A673 (cell line): ENCODE results near the gene ATG4B. TPM values are rescaled to one million over a fixed set of nuclear protein-coding genes. Genes with fewer than 3 reads are reported as not detected.

Experiments
- BruUV-seq: library from RNA; stranded (reverse); fragments of 400-500 nt; replicated peaks from 2 replicates; lab custom pipeline; 2021; lab: Mats Ljungman, UMichigan
- CTCF ChIA-PET: fragments of 300-600 bp; sonication (Branson Sonifier 250); formaldehyde crosslinking; loops from one replicate; lab custom pipeline; 2022; ENCODE audit warnings: antibody characterized with exemption; lab: Charles Lee
- POLR2A ChIA-PET: fragments of 300-600 bp; sonication (Branson Sonifier 250); formaldehyde crosslinking; loops from one replicate; lab custom pipeline; 2022; ENCODE audit warnings: antibody characterized with exemption; ENCODE audit not compliant: low non-redundant PET; lab: Charles Lee
- DNase-seq: peaks from one replicate; pipeline ENCODE4 v3.0.0-alpha.2; 2015; ENCODE audit warnings: low spot score
- H3K27ac ChIP-seq: fragments of 200-600 bp; sonication (generic); 2 replicates; pipeline ENCODE4 v1.5.1; 2016; ENCODE audit warnings: mixed run types, low read depth, mild to moderate bottlenecking, mixed read lengths, antibody characterized with exemption, low read length; ENCODE audit not compliant: poor library complexity, severe bottlenecking
- H3K27me3 ChIP-seq: fragments of 200-600 bp; sonication (generic); replicated peaks from 2 replicates; pipeline ENCODE4 v1.6.1; 2017; ENCODE audit warnings: mixed run types, low read depth, mild to moderate bottlenecking, mixed read lengths, antibody characterized with exemption, low read length; ENCODE audit not compliant: insufficient read depth, poor library complexity
- H3K36me3 ChIP-seq: fragments of 200-600 bp; sonication (generic); 2 replicates; pipeline ENCODE4 v1.6.1; 2016; ENCODE audit warnings: mixed run types, mild to moderate bottlenecking, mixed read lengths, antibody characterized with exemption, low read length; ENCODE audit not compliant: insufficient read depth, poor library complexity, severe bottlenecking
- H3K4me1 ChIP-seq: fragments of 200-600 bp; sonication (generic); 2 replicates; pipeline ENCODE4 v1.6.1; 2017; ENCODE audit warnings: mixed run types, mild to moderate bottlenecking, mixed read lengths, antibody characterized with exemption, low read length; ENCODE audit not compliant: insufficient read depth, poor library complexity, severe bottlenecking
- H3K4me3 ChIP-seq: fragments of 200-600 bp; sonication (generic); 2 replicates; pipeline ENCODE4 v1.5.1; 2016; ENCODE audit warnings: low read depth, mixed run types, mild to moderate bottlenecking, mixed read lengths, low read length; ENCODE audit not compliant: poor library complexity, severe bottlenecking
- H3K9me3 ChIP-seq: fragments of 200-600 bp; sonication (generic); 2 replicates; pipeline ENCODE4 v1.6.1; 2016; ENCODE audit warnings: mixed run types, low read depth, mild to moderate bottlenecking, mixed read lengths, antibody characterized with exemption, low read length; ENCODE audit not compliant: poor library complexity, severe bottlenecking
- EZH2 ChIP-seq: fragments of 200-600 bp; sonication (generic); IDR thresholded peaks from 2 replicates; pipeline ENCODE4 v1.6.1; 2017; ENCODE audit warnings: borderline replicate concordance, low read depth, mild to moderate bottlenecking, mixed read lengths, antibody characterized with exemption, low read length; ENCODE audit not compliant: poor library complexity, severe bottlenecking
- intact Hi-C: fragments of 100-400 bp; cut with micrococcal nuclease; formaldehyde crosslinking; loops from one replicate; pipeline ENCODE4 v1.10.0; 2022; ENCODE audit not compliant: unreplicated experiment
- total RNA-seq: library from RNA; stranded (reverse); gene quantifications from 2 replicates; pipeline ENCODE4 v1.2.3, GENCODE V29; 2021
- TF ChIP-seq, protein P1 (sequence below): fragments of 300-800, 200-600 bp; sonication (generic); conservative IDR thresholded peaks from 2 replicates; pipeline ENCODE4 v1.5.1; 2017; ENCODE audit warnings: low read depth, mild to moderate bottlenecking, antibody characterized with exemption, low read length, moderate library complexity, mixed read lengths

ATG4B gene
- total RNA-seq, 1 experiment from 2014 or later, result 102 TPM

DNA sequence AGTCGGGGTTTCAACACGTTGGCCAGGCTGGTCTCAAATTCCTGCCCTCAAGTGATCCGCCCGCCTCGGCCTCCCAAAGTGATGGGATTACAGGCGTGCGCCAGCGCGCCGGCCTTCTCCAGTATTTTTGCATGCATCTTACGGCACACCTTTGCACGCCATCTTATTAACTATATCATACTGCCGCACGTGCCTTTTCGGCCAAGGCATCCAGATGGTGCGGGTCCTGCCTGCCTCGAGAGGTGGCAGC, 63.6 kb downstream of the ATG4B start:
- H3K9me3 ChIP-seq, result peaks cover 5% of the 10 kb centered on the region
- intact Hi-C loops, result loop anchor here (2.0 to 10.0 kb wide), 2 partner anchors 14 to 184 kb away; partner anchors contain the start of gene DTYMK
- peaks cover 13% of the 10 kb centered on the region for H3K36me3 ChIP-seq
- no peak for DNase-seq
- no peaks in the 10 kb centered on the region for H3K27me3 ChIP-seq
- peak overlapping the region; percentile 98 for H3K27ac ChIP-seq
- peak overlapping the region; percentile 94 for H3K4me3 ChIP-seq
- BruUV-seq, result no TSS peak
- peaks cover 9% of the 10 kb centered on the region for H3K4me1 ChIP-seq
- POLR2A ChIA-PET, result interaction anchor here (1.6 kb wide), 1 partner anchor 15 kb away, joined by 6 read pairs; the partner anchor contains the start of gene DTYMK
- CTCF ChIA-PET, result no interaction called here
- TF ChIP-seq, protein P1, sequence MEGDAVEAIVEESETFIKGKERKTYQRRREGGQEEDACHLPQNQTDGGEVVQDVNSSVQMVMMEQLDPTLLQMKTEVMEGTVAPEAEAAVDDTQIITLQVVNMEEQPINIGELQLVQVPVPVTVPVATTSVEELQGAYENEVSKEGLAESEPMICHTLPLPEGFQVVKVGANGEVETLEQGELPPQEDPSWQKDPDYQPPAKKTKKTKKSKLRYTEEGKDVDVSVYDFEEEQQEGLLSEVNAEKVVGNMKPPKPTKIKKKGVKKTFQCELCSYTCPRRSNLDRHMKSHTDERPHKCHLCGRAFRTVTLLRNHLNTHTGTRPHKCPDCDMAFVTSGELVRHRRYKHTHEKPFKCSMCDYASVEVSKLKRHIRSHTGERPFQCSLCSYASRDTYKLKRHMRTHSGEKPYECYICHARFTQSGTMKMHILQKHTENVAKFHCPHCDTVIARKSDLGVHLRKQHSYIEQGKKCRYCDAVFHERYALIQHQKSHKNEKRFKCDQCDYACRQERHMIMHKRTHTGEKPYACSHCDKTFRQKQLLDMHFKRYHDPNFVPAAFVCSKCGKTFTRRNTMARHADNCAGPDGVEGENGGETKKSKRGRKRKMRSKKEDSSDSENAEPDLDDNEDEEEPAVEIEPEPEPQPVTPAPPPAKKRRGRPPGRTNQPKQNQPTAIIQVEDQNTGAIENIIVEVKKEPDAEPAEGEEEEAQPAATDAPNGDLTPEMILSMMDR, result peak; percentile 45
- TF ChIP-seq EZH2, result no peak

DNA sequence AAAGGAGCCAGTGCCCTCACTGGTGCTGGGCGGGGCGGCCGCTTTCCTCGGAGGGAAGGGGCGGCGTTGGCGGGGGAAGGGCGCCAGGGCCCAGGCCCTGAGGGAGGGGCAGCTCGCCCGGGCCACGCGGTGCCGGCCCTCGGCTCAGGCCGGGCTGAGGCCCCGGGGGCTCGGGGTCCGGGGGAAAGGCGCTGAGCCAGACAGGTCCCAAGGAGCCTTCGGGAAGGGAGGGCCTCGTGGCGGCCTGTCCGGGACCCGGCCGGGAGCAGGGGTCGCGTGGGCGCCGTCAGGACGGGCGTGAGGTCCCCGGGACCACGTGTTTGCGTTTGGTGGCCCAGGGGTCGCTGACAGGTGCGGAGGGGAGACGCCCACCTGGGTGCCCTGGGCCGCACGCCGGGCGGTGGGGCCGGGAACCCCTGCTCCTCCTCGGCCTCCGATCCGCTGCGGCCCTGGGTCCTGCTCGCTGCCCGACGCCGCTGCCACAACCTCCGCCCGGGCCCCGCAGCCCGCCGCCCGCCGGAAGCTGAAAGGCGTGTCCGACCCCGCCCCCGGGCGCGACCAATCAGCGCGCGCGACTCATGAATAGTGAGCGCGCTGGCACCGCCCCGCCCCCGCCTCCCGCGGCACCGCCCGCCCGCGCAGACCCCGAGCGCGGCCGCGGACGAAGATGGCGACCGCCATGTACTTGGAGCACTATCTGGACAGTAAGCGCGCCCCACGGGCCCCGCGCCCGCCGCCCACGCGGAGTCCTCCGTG, 64.1 kb downstream of the ATG4B start, which contains the start of gene ING5:
Gene ING5, plus strand, starts transcription at position 641 of the 756 bp plus-strand sequence. Its CDS starts 27 bp downstream, at position 668.
- DNase-seq, result peak; percentile 95
- peak within 1 kb of the TSS; percentile 94 for H3K4me3 ChIP-seq
- no TSS peak for BruUV-seq
- no peaks in the 10 kb centered on the region for H3K27me3 ChIP-seq
- POLR2A ChIA-PET, result interaction anchor here (0.6 to 1.6 kb wide), 2 partner anchors 13 to 15 kb away, joined by 3 to 6 read pairs; partner anchors contain the start of gene DTYMK
- H3K27ac ChIP-seq, result peak within 1 kb of the TSS; percentile 98
- intact Hi-C loops, result loop anchor here (2.0 to 10.0 kb wide), 2 partner anchors 15 to 183 kb away; partner anchors contain the start of gene DTYMK
- H3K36me3 ChIP-seq, result peaks cover 18% of the 10 kb centered on the region
- CTCF ChIA-PET, result interaction anchor here (0.6 to 1.1 kb wide), 2 partner anchors 12 to 15 kb away, joined by 3 to 4 read pairs; partner anchors contain the start of gene DTYMK
- peaks cover 9% of the 10 kb centered on the region for H3K4me1 ChIP-seq
- TF ChIP-seq EZH2, result no peak
- TF ChIP-seq, protein P1, result no peak; the same call in 1 of the 2 replicates
- H3K9me3 ChIP-seq, result peaks cover 8% of the 10 kb centered on the region

DNA sequence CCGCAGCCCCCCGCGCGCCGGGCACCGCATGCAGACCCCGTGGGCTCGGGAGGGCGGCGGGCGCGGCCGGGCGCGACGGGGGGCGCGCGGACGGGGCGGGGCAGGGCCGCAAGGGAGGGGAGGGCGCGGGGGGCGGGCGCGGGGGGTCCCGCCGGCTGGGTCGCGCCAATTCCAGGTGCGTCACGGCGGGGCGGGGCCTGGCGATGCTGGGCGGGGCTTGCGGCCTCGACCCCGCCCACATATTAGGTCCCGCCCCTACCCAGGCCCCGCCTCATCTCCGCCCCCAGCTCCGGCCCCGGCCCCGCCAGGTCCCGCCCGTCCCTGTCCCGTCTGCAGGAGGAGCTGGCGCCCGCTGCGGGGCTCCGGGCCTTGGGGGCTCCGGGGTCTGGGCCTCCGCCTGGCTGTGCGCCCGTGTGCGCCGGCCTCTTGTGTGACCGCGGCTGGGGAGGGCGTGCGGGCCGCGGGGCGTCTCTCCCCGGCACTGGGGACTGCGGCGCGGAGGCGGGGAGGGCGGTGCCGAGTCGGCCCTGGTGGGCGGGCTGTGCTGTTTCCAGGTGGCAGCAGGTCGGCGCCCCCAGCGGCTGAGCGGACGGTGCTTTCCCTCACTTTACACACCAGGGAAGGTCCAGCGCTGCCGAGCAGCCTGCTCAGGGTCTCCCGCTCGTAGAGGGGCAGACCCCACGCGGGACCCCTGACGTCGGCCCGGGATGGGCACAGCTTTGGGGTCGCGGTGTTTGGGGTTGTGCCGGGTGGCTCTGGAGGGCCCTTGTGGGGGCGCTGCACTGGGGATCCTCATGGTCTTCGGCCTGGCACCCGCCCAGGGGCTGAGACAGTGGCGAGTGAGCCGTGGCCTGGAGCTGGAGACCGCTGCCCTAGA, 64.9 kb downstream of the ATG4B start:
- CTCF ChIA-PET, result interaction anchor here (0.6 to 1.1 kb wide), 2 partner anchors 11 to 16 kb away, joined by 3 to 4 read pairs; partner anchors contain the start of gene DTYMK
- H3K27me3 ChIP-seq, result no peaks in the 10 kb centered on the region
- H3K36me3 ChIP-seq, result peaks cover 25% of the 10 kb centered on the region
- H3K4me1 ChIP-seq, result peaks cover 9% of the 10 kb centered on the region
- H3K27ac ChIP-seq, result peak overlapping the region; percentile 98
- H3K9me3 ChIP-seq, result peaks cover 11% of the 10 kb centered on the region
- no TSS peak for BruUV-seq
- TF ChIP-seq, protein P1, result peak; percentile 48
- no peak for TF ChIP-seq EZH2
- DNase-seq, result peak; percentile 76
- peak overlapping the region; percentile 94 for H3K4me3 ChIP-seq
- POLR2A ChIA-PET, result interaction anchor here (0.6 to 1.6 kb wide), 3 partner anchors 14 to 65 kb away, joined by 3 to 8 read pairs (median 6); partner anchors contain the start of gene DTYMK
- intact Hi-C loops, result loop anchor here (10.0 kb wide), 1 partner anchor 182 kb away; no protein-coding TSS in a partner anchor
